ENCODE data around the gene WDR45B.

- TF ChIP-seq CTCF (IDR thresholded peaks at IDR 0.05) (no peak), POLR2A (IDR thresholded peaks at IDR 0.05) (no peak)
These were observed 52.4 kb downstream of the WDR45B start for GRCh38 chr17:82595893-82596292.
